Upper lobe of right lung (tissue), 1 donor: ENCODE data around the gene MYLK. TPM values are rescaled to one million over a fixed set of nuclear protein-coding genes. Genes with fewer than 3 reads are reported as not detected.
"Not testable (repeated sequence)": the region's sequence is repeated elsewhere in the genome, so short reads cannot be mapped to it uniquely, and the experiment has no call there.

Experiments used
- ATAC-seq: fragments of 200-7000 bp; cut with Tn5 transposase; one replicate; pipeline ENCODE4 v1.9.1; 2020; ENCODE audit warnings: mild to moderate bottlenecking, moderate library complexity
- DNase-seq: peaks from one replicate; pipeline ENCODE4 v3.0.0-alpha.2; 2020
- H3K27ac ChIP-seq: fragments of 200-600 bp; one replicate; pipeline ENCODE4 v1.8.0; 2022
- H3K27me3 ChIP-seq: fragments of 200-600 bp; one replicate; pipeline ENCODE4 v1.8.0; 2022; ENCODE audit warnings: mild to moderate bottlenecking
- H3K36me3 ChIP-seq: fragments of 200-600 bp; one replicate; pipeline ENCODE4 v1.8.0; 2022
- H3K4me1 ChIP-seq: fragments of 200-600 bp; one replicate; pipeline ENCODE4 v1.8.0; 2022
- H3K4me3 ChIP-seq: fragments of 200-600 bp; one replicate; pipeline ENCODE4 v1.8.0; 2022; ENCODE audit warnings: mild to moderate bottlenecking
- H3K9me3 ChIP-seq: fragments of 200-600 bp; one replicate; pipeline ENCODE4 v1.8.0; 2022
- CTCF ChIP-seq: fragments of 200-600 bp; IDR thresholded peaks from one replicate; pipeline ENCODE4 v1.8.0; 2022; ENCODE audit warnings: antibody characterized with exemption
- intact Hi-C: fragments of 100-400 bp; cut with DNase I; formaldehyde crosslinking; loops from one replicate; pipeline ENCODE4 v1.11.0; 2022
- total RNA-seq: library from RNA; stranded (reverse); fragmentation: NEBNext Ultra II Directional; extraction: Animal tissue kit (Norgen Biotek cat#: 25700); gene quantifications from one replicate; pipeline ENCODE4 v1.2.1, GENCODE V29; 2021
- donor health status: DM: no; HTN: yes; CAD: no; lungs with severe emphysema.

The MYLK gene
- total RNA-seq, 1 donor from 2014 or later: 248 TPM

DNA sequence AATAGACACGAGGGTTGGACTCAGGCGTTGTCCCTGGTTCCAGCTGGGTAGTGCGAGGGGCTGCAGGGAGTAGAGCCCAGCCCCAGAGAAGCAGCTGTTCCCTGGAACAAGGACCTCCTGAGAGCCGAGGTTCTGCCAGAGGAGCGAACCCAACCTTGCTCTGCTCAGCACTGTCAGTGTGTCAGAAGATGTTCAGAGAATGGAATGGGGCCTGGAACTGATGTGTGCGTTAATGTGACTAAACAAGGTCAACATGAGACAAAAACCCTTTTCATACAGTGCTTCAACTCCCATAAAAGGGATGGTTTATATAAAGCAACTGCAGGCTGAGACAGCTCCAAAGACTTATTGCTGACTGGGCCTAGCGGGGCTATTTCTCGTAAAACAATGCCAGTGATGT is 263.8 kb downstream of the MYLK start:
- no peaks in the 10 kb centered on the region for H3K9me3 ChIP-seq
- peaks cover 24% of the 10 kb centered on the region for H3K4me1 ChIP-seq
- no peak for DNase-seq
- intact Hi-C loops: no loop called here
- peak overlapping the region; percentile 4 for H3K4me3 ChIP-seq
- no peaks in the 10 kb centered on the region for H3K27me3 ChIP-seq
- no peak overlapping the region for H3K27ac ChIP-seq
- ATAC-seq: peak; percentile 32
- TF ChIP-seq CTCF: no peak
- H3K36me3 ChIP-seq: peaks cover 41% of the 10 kb centered on the region

DNA sequence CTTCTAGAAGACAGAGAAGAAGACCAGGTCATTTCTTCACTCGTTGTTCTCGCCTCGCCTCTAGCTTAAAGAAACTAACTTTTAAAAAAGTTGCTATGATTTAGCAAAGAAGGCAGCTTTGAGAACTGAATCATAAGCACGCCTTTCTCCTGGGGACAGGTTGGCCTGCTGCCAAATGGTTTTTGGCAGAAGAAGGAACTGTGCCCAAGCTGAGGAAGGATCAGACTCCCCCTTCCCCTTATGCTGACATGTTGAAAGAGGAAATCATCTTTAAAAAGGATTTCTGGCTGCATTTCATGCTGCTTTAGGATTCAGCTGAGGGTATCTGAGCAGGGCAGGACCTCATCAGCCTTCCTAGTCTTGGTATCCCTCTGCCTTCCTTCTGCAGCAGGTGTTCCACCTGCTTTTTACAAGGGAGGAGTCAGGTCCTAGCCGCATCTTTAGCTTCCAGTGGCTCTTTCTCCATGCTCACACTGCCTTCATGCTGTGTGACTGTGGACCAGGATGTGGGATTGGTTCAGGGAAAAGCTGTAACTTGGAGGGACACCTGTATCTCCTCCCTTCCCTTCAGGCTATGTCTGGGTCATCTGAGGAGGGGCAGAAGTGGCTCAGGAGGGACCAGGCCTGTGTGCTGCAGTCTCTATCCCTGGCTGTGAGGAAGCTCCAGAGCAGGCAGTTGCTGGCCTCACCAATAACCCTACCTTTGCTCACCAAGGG is 265.2 kb downstream of the MYLK start:
- Histone ChIP-seq H3K36me3 (peaks cover 40% of the 10 kb centered on the region), H3K9me3 (no peaks in the 10 kb centered on the region), H3K27me3 (no peaks in the 10 kb centered on the region), H3K27ac (peak overlapping the region; percentile 21), H3K4me1 (peaks cover 24% of the 10 kb centered on the region), H3K4me3 (peak overlapping the region; percentile 8)
- intact Hi-C loops: no loop called here
- ATAC-seq (peak; percentile 77), DNase-seq (no peak)
- TF ChIP-seq CTCF: no peak

- intact Hi-C loops: no loop called here
- H3K9me3 ChIP-seq: no peaks in the 10 kb centered on the region
- no peaks in the 10 kb centered on the region for H3K27me3 ChIP-seq
- H3K4me3 ChIP-seq: peak overlapping the region; percentile 8
- ATAC-seq (peak; percentile 28), DNase-seq (no peak)
- H3K4me1 ChIP-seq: peaks cover 24% of the 10 kb centered on the region
- peaks cover 41% of the 10 kb centered on the region for H3K36me3 ChIP-seq
- peak overlapping the region; percentile 21 for H3K27ac ChIP-seq
- TF ChIP-seq CTCF: no peak
Measured at GRCh38 chr3:123618076-123618708, 265.9 kb downstream of the MYLK start.

DNA sequence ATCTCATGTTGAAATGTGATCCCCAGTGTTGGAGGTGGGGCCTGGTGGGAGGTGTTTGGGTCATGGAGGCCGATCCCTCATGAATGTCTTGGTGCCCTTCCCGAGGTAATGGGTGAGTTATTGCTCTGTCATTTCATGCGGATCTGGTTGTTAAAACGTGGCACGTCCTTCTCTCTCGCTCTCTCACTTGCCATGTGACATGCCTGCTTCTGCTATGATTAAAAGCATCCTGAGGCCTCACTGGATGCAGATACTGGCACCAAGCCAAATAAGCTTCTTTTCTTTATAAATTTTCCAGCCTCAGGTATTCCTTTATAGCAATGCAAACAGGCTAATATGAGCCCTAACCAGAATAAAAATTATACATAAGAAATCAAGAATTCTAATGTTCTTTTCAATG is 267.5 kb downstream of the MYLK start:
- intact Hi-C loops: no loop called here
- Histone ChIP-seq H3K36me3 (peaks cover 48% of the 10 kb centered on the region), H3K9me3 (no peaks in the 10 kb centered on the region), H3K4me1 (peaks cover 24% of the 10 kb centered on the region), H3K27ac (no peak overlapping the region), H3K4me3 (no peak overlapping the region), H3K27me3 (no peaks in the 10 kb centered on the region)
- DNase-seq: no peak
- no peak for ATAC-seq
- TF ChIP-seq CTCF: no peak

GRCh38 chr3:123613543-123613942 is 270.6 kb downstream of the MYLK start:
- no peak for TF ChIP-seq CTCF
- no peak overlapping the region for H3K27ac ChIP-seq
- DNase-seq (no peak), ATAC-seq (no peak)
- peaks cover 50% of the 10 kb centered on the region for H3K36me3 ChIP-seq
- peaks cover 8% of the 10 kb centered on the region for H3K4me1 ChIP-seq
- intact Hi-C loops: no loop called here
- H3K9me3 ChIP-seq: no peaks in the 10 kb centered on the region
- no peaks in the 10 kb centered on the region for H3K27me3 ChIP-seq
- no peak overlapping the region for H3K4me3 ChIP-seq

DNA sequence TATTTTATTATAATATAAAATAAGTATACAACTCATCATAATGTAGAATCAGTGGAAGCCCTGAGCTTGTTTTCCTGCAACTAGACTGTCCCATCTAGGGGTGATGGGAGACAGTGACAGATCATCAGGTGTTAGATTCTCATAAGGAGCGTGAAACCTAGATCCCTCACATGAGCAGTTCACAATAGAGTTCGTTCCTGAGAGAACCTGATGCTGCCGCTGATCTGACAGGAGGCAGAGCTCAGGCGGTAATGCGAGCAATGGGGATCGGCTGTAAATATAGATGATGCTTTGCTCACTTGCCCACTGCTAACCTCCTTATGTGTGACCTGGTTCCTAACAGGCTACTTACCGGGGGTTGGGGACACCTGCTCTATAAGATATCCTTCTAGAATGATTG is 272.5 kb downstream of the MYLK start:
- ATAC-seq, H3K4me1 ChIP-seq, intact Hi-C loops, DNase-seq, H3K4me3 ChIP-seq, H3K27ac ChIP-seq, H3K9me3 ChIP-seq, H3K27me3 ChIP-seq: not testable (repeated sequence)
- peaks cover 44% of the 10 kb centered on the region for H3K36me3 ChIP-seq
